ENCODE data around the gene EFCAB3.
"Not testable (repeated sequence)": the region's sequence is repeated elsewhere in the genome, so short reads cannot be mapped to it uniquely, and the experiment has no call there.

The EFCAB3 gene

DNA sequence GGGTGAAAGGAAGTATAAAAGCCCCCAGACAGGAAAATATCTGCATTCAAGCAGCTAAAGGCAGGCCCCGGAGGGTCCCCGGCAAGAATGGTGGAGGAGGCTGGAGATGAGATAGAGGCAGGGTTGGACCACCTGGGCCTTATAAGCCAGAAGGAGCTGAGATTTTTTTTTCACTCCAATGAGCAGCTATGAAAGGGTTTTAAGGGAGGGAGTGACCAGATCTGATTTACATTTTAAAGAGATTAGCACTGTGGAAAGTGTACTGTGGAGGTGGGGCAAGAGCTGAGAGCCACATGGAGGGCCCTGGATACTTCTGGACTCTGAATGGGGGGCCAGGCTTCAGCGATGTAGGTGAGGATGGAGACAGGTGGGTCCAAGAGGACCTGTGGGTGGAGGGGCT, 84.1 kb downstream of the EFCAB3 start:
- not testable (repeated sequence) for DNase-seq (ENCODE audit: low read depth, low spot score)

DNA sequence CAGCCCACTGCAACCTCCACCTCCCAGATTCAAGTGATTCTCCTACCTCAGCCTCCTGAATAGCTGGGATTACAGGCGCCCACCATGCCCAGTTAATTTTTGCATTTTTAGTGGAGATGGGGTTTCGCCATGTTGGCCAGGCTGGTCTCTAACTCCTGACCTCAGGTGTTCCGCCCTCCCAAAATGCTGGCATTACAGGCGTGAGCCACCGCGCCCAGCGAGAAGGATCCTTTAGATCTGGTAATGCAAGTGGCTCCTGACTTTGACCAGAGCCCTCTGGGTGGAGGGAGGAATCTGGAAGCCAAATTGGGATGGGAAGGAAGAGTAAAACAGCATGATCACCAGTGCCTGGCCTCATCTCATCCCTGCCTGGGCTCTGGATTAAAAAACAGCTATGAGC, 84.9 kb downstream of the EFCAB3 start:
- not testable (repeated sequence) for DNase-seq (ENCODE audit: low read depth, low spot score)

All from iPS DF 19.7 (cell line).